NCI-H82 treated with DMSO at 0.1 percent for 48 hours (cell line): ENCODE data around the gene FARS2.
"Not testable (repeated sequence)": the region's sequence is repeated elsewhere in the genome, so short reads cannot be mapped to it uniquely, and the experiment has no call there.

Experiments
- DNase-seq: peaks from one replicate; lab custom pipeline; 2025; ENCODE audit not compliant: unreplicated experiment; lab: John Stamatoyannopoulos, UW

FARS2 gene

DNA sequence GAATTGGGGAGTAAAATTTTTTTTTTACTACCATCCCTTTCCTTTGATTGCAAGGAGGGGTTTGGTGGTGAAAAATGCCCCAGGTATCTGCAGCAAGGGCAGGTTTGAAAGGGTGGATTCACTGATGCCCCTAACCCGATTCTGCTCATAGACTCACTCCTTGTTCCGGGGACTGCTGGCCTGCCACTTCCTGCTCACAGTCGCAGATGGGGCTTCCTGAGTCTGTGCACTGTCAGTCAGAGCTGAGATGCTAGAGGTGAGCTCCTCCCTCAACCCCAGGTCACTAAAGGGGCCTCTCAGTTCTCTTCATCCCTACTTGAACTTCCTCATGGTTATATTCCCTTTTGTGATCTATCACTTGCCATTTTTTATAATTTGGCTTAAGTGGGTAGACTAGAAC is 357.9 kb downstream of the FARS2 start:
- DNase-seq: no peak

DNA sequence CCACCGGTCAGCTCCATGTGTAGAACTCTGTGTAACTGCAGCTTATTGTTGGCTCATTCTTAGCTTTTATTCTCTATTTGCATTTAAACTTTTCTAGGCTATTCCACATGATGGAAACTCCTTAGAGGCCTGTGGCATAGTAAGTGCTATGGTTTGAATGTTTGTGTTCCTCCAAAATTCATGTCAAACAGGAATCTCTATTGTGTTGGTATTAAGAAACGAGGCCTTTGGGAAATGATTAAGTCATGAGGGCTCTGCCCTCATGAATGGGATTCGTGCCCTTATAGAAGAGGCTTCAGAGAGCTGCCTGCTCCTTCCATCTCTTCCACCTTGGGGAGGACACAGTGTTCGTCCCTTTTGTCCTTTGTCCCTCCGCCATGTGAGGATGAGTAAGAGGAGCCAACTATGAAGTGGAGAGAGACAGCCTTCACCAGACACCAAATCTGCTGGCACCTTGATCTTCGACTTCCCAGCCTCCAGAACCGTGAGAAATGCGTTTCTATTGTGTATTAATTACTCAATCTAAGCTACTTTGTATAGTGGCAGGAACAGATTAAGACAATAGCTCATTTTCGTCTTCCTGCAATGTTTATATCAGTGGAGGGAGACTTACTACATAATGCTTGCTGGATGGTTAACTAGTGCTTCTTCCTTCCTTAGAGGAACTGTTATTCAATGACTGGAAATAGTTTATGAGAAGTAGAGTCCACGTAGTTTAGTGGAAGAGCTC is 361.1 kb downstream of the FARS2 start:
- no peak for DNase-seq

- DNase-seq: no peak
Observed at GRCh38 chr6:5623769-5624168, 362.5 kb downstream of the FARS2 start.

DNA sequence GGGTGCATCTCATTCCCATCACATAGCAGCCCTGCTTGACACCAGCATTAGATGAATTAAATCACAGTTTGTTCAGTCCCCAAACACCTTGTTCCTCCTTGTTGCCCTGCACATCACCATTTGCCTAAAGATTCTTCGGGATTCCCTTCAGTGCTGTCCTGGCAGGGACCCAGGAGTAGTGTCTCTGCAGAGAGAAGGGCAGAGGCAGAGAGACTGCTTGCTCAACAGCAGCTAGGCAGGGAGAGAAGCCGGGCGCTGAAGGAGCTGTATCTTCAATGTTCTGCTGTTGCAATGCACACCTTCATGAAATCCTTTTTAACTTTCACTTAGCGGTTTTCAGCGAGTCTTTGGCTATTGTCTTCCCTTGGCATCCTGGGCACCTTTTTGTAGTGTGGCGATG is 362.9 kb downstream of the FARS2 start:
- DNase-seq: no peak

DNA sequence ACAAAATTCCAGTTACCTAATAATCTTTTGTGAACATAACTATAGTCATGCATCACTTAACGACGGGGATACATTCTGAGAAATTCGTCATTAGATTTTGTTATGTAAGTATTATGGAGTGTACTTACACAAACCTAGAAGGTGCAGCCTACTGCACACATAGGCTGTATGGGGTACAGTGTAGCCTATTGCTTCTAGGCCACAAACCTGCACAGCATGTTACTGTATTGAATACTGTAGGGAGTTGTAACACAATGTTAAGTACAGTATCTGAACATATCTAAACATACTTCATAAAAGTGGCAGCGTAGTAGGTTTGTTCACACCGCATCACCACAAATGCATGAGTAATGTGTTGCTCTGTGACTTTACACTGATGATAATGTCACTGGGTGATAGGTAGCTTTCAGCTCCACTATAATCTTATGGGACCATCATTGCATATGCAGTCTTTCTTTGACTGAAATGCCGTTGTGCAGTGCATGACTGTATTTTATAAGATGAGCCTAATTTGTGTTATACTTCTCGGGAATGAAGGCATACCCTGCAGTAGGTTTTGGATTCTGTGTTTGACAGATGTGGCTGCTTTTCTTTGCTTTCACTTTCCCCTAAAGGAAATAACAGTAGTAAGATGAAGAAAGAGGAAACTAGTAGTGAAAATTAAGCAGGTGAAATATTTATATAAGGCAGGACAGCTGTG is 365.6 kb downstream of the FARS2 start:
- no peak for DNase-seq

GRCh38 chr6:5630636-5631035 is 369.3 kb downstream of the FARS2 start:
- DNase-seq: no peak

- DNase-seq: no peak
Observed at GRCh38 chr6:5632348-5632935, 371.1 kb downstream of the FARS2 start.

- DNase-seq: no peak
Observed at GRCh38 chr6:5634525-5634924, 373.2 kb downstream of the FARS2 start.

- no peak for DNase-seq
Observed at GRCh38 chr6:5636210-5637030, 375.1 kb downstream of the FARS2 start.

- peak; percentile 53 for DNase-seq
Observed at GRCh38 chr6:5637714-5638113, 376.4 kb downstream of the FARS2 start.

DNA sequence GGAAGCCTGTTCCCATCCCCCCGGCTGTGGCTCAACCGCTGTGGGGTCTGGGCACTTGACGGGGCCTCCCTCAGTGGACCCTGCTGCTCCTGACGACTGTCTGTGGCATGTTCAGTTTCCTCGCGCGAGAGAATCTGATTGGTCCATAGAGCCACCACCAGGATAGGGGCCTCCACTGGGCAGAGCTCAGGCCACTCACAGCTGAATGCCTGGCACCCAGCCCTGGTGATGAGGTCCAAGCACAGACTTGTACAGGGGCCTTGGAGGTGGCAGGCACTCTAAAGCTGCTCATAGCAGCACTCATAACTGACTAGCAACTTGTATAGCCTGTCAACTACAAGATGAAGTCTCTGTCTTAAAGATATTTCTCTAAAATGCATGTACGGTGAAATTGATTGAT is 377.4 kb downstream of the FARS2 start:
- DNase-seq: no peak

GRCh38 chr6:5639193-5639592 is 377.9 kb downstream of the FARS2 start:
- DNase-seq: no peak

GRCh38 chr6:5640614-5641013 is 379.3 kb downstream of the FARS2 start:
- no peak for DNase-seq

- DNase-seq: no peak
Observed at GRCh38 chr6:5644523-5645185, 383.3 kb downstream of the FARS2 start.

GRCh38 chr6:5645328-5646290 is 384.3 kb downstream of the FARS2 start:
- DNase-seq: peak; percentile 85

DNA sequence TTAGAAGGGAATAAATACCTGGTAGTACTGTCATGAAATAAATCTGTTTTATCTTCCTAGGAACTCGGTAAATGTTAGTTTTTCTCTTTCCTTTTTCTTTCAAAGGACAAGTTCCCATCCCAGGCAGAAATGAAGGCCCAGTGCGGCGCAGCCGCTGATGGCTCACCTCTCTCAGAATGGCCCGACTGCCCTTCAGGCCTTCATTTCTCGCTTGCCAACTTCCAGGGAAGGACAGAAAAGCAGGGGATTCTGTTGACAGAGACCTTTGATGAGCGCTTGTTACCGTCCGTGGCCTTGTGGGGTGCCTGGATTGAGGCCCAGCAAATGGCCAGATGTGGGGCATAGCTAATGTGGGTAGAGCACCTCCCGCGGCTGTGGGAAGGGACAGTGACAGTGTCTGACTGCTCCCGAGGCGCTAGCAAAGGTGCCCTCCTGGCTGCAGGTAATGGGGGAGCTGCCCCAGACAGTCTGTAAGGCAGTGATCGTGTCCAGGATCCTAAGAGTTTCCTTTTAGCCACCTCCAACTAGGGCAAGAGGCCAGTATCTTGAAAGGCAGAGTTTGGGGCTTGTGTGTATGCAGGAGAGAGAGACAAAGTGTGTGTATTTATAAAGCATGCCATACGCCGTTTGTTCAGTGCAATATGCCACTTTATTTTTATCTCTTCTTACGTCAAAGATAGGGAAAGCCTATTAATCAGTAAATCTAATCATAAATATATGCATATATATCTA is 391.3 kb downstream of the FARS2 start:
- no peak for DNase-seq

DNA sequence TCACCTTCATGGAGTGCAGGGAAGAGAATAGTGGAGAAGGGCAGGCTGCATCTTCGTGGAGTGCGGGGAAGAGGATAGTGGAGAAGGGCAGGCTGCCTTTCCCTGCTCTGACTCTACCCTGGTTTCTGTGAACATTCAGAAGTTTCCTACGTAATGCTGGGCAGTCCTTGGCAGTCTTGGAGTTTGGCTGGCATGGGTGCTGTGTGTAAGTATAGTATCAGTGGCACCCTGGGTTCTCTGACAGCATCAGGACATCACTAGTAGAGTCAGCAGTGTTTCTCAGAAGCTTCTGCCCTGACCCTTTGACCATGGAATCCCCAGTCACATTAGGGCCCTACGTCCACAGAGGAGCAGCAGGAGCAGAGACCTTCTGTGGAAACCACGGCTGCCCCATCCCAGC is 392.5 kb downstream of the FARS2 start:
- DNase-seq: no peak

GRCh38 chr6:5656226-5656625 is 394.9 kb downstream of the FARS2 start:
- no peak for DNase-seq

DNA sequence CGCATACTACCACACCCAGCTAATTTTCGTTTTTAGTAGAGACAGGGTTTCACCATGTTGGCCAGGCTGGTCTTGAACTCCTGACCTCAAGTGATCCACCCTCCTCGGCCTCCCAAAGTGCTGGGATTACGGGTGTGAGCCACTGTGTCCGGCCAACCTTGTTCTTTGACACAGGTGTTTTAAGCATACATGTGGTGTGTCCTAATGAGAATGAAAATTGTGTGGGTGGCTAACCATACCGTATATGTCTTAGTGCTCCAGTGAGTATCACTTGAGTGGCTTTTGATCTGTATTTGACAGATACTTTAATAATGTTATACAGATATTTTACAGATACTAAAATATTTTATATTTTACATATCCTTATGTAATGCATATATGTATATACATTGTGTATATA is 395.4 kb downstream of the FARS2 start:
- DNase-seq: not testable (repeated sequence)
